GM19239 (cell line): ENCODE data around the gene POU6F2.
"Not testable (repeated sequence)": the region's sequence is repeated elsewhere in the genome, so short reads cannot be mapped to it uniquely, and the experiment has no call there.

Source experiments
- DNase-seq: peaks from one replicate; pipeline ENCODE4 v3.0.0; 2011; ENCODE audit warnings: low spot score; ENCODE audit not compliant: insufficient read length
- FAIRE-seq: peaks from 2 replicates; lab custom pipeline; 2011; peaks lifted over from hg19 to GRCh38; lab: Jason Lieb, UNC

POU6F2 gene

GRCh38 chr7:39168403-39169098 lies 190.8 kb downstream of the POU6F2 start:
- FAIRE-seq: no peak
- no peak for DNase-seq

- DNase-seq (no peak), FAIRE-seq (no peak)
These were observed 194.4 kb downstream of the POU6F2 start for GRCh38 chr7:39172137-39172536.

DNA sequence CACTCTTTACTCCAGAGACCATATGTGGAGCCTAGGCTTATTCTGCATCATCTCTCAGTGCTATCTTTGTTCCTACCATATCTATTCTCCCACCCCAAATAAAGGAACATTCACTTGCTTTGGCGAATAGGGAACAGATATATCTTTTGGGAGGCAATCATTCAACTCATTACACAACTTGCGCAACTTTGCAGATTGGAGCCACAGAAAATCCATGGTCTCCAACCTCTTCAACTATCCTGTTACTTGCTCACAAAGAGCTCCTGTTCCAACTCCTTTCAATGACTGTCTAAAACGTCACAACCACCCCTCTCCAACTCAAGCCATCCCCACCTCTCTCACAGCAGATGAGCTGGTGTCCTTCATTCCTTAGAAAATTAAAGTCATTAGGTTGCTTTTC lies 203.7 kb downstream of the POU6F2 start:
- FAIRE-seq: no peak
- DNase-seq: no peak

- FAIRE-seq (no peak), DNase-seq (no peak)
These were observed 206.1 kb downstream of the POU6F2 start for GRCh38 chr7:39183796-39184195.

DNA sequence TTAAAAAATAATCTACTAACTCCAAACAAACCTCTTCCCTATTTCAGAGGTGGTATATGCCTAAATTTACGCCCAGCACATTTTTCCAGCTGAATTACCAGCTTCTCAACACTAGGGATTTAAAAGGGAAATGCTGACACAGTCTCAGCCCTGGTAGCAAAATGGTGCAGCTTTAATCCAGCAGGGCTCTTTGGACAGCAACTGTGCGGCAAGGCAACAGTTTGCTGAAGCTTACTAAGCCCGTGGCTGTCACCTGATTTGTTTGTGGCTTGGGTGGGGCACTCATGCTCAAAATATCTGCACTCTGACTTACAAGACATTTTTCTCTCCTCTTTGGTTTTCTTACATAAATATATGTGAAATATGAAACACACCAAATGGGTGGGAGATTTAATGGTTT lies 206.7 kb downstream of the POU6F2 start:
- FAIRE-seq (no peak), DNase-seq (no peak)

- DNase-seq: no peak
- FAIRE-seq: no peak
These were observed 208.4 kb downstream of the POU6F2 start for GRCh38 chr7:39186131-39186530.

GRCh38 chr7:39186671-39187070 lies 209.0 kb downstream of the POU6F2 start:
- DNase-seq (no peak), FAIRE-seq (no peak)

GRCh38 chr7:39187130-39187529 lies 209.4 kb downstream of the POU6F2 start:
- no peak for DNase-seq
- no peak for FAIRE-seq

GRCh38 chr7:39192476-39192875 lies 214.8 kb downstream of the POU6F2 start:
- no peak for FAIRE-seq
- no peak for DNase-seq

DNA sequence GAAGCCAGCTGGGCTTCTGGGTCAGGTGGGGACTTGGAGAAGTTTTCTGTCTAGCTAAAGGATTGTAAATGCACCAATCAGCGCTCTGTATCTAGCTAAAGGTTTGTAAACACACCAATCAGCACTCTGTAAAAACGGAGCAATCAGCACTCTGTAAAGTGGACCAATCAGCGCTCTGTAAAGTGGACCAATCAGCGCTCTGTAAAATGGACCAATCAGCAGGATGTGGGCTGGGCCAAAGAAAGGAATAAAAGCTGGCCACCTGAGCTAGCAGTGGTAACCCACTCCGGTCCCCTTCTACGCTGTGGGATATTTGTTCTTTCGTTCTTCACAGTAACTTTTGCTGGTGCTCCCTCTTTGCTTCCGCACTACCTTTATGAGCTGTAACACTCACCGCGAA lies 216.7 kb downstream of the POU6F2 start:
- not testable (repeated sequence) for DNase-seq, FAIRE-seq

DNA sequence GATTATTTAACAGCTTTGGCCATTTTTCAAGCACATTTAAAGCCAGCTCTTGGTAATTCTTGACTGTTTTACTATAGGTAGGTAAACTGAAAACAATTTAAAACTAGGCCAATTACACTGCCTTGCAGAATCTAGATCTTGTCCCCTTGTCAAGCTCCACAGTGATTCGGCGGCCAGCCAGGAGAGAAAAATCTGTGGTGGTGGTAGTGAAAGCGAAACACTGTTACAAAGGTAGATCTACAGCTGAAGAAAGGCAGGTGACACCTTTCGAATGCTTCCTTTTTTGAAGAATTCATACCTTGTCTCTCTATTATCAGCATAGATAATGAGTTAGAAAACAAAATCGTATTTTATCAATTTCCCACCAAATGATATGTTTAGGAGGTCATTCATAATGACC lies 218.3 kb downstream of the POU6F2 start:
- FAIRE-seq: no peak
- DNase-seq: no peak

DNA sequence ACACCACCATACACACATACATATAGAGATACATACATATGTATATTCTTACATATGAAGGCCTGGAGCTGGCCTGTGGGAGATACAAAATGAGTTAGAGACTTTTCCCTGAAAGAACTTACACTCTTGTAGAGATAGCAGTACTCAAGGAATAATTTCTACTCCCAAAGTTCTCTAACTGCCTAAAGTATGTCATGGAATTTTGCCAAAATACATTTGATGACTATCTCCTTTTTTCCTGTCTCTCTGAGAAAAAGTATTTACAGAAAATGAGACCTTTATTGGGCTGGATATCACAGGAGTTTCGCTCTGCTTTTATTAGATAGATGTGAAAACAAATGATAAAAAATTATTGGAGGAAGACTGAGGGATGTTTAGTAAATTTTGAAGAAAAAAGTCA lies 220.1 kb downstream of the POU6F2 start:
- DNase-seq (no peak), FAIRE-seq (no peak)

GRCh38 chr7:39198556-39198955 lies 220.8 kb downstream of the POU6F2 start:
- DNase-seq: no peak
- FAIRE-seq: no peak

DNA sequence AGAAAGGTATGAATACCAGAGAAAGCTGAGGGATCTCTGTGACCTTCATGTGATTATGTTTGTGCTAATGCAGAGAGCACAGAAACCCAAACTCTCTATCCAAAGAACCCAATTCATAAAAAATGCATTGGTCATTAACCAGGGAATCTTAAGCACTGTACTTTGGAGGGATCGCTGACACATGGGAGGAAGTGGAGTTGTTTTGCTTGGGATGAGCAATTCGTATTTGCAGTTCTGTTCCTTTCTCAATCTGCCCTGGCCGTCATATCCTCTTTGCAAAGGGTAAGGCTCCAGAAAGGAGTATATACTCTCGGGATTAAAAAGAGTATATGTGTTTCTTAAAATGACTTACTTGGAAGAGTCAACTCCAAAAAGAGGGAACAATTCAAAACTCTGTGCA lies 221.3 kb downstream of the POU6F2 start:
- FAIRE-seq: no peak
- DNase-seq: no peak

- DNase-seq (no peak), FAIRE-seq (no peak)
These were observed 222.2 kb downstream of the POU6F2 start for GRCh38 chr7:39199951-39200350.

- DNase-seq: no peak
- FAIRE-seq: no peak
These were observed 224.3 kb downstream of the POU6F2 start for GRCh38 chr7:39202041-39202440.

- FAIRE-seq: no peak
- no peak for DNase-seq
These were observed 232.7 kb downstream of the POU6F2 start for GRCh38 chr7:39210362-39210761.

GRCh38 chr7:39211581-39211980 lies 233.9 kb downstream of the POU6F2 start:
- no peak for FAIRE-seq
- no peak for DNase-seq

DNA sequence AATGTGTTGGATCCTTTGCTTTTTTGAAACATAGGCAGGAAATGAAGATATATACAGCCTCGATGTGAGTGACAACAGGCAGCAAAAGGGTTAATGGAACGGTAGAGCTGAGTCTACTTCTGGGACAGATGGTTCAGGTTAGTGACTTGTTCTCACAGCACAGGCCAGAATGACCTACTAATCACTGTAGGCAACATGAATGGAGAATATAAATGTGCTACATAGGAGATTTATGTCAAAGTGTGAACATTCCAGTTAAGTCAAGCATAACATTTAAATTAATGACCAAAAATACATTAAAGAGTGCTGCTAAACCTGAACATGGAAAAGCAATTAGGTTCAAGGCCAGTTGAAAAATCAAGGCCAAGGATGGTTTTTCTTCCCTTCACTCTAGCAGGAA lies 235.2 kb downstream of the POU6F2 start:
- no peak for FAIRE-seq
- DNase-seq: no peak

- DNase-seq: no peak
- FAIRE-seq: no peak
These were observed 240.1 kb downstream of the POU6F2 start for GRCh38 chr7:39217783-39218182.

DNA sequence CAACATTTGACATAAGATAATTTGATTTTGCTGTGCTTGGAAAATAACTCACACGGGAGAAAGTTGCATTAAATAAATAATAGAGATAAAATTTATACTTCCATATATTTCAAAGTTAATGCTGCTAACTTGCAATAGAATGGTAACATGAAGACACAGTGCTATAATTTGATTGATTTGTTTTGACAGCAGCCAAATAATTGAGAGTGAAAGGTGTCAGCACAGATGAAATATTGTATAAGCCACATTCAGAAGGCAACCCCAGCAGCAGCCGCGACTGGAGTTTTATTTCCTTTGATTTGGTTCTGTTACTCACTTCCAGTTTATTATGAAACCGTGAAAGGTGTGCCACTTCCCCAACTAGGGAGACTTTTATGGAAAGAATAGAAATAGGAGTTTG lies 242.2 kb downstream of the POU6F2 start:
- FAIRE-seq (no peak), DNase-seq (no peak)

DNA sequence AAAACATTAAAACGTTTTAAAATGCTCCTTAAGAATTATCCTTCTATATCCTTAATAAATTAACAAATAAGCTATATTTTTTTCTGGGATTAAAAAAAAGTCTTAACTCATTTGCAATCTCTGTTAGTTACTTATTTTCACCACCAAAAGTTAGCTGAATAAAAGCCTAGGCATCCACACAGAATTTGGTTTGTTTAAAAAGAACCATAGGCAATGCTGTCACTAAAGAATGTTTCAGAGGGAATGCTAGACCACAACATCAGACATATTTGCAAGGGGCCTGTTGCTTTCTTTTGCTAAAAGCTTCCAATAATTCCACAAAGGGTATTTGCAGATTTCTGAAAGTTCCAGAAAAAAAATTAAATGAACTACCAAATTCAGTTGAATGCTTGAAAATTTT lies 244.2 kb downstream of the POU6F2 start:
- no peak for DNase-seq
- FAIRE-seq: no peak

DNA sequence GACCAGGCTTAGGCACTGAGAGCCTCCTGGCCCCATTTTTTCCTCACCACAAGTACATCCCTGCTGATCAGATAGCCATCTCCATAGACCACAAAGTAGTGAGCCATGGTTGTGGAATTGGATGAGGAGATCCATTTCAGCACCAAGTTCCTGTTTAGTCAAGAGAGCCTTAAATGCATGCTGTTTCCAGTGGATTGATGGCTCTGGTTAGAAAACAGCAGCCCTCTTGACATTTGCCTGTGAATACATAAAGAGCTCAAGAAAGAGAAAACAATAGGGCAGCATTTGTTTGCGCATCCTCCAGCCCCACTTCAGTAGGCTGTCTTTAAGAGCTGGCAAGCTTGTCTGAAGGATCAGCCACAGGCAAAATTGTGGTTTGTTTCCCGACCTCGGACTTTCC lies 251.2 kb downstream of the POU6F2 start:
- FAIRE-seq (no peak), DNase-seq (no peak)
